OCI-LY7 (cell line): ENCODE results near the gene CCDC91.

Experiments
- EZH2phosphoT487 ChIP-seq: fragments of 200-600 bp; sonication (generic); IDR thresholded peaks from 2 replicates; pipeline ENCODE4 v1.6.1; 2018; ENCODE audit warnings: low read depth, borderline replicate concordance, mild to moderate bottlenecking, mixed run types, antibody characterized with exemption, low read length, moderate library complexity, mixed read lengths
- TF ChIP-seq, protein P1 (sequence below): fragments of 200-600 bp; sonication (generic); conservative IDR thresholded peaks from 2 replicates; pipeline ENCODE4 v1.5.1; 2014; ENCODE audit warnings: mild to moderate bottlenecking, antibody characterized with exemption, low read length, moderate library complexity, mixed read lengths

DNA sequence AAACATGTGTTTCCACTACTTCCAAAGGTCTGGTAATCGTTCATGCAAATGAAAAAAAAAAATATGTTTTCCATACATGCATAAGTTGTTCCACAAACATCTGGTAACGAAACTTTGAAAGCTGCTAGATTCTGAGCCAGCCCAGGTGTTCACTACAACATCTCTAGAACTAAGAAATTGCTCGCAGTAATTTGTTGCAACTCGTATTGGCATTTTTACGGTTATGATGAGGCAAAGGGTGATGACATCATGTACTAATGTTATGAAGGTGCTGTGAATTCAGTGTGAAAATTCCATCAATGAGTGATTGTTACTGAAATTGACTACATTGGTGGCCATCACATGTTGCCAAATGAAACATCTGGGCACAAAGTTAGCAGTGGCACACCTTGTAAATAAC is 31.9 kb upstream of the CCDC91 start:
- TF ChIP-seq, protein P1, sequence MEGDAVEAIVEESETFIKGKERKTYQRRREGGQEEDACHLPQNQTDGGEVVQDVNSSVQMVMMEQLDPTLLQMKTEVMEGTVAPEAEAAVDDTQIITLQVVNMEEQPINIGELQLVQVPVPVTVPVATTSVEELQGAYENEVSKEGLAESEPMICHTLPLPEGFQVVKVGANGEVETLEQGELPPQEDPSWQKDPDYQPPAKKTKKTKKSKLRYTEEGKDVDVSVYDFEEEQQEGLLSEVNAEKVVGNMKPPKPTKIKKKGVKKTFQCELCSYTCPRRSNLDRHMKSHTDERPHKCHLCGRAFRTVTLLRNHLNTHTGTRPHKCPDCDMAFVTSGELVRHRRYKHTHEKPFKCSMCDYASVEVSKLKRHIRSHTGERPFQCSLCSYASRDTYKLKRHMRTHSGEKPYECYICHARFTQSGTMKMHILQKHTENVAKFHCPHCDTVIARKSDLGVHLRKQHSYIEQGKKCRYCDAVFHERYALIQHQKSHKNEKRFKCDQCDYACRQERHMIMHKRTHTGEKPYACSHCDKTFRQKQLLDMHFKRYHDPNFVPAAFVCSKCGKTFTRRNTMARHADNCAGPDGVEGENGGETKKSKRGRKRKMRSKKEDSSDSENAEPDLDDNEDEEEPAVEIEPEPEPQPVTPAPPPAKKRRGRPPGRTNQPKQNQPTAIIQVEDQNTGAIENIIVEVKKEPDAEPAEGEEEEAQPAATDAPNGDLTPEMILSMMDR = no peak
- TF ChIP-seq EZH2phosphoT487 = no peak
